Measurements from ENCODE around the gene SCFD1. TPM values are rescaled to one million over a fixed set of nuclear protein-coding genes. Genes with fewer than 3 reads are reported as not detected.

Gene SCFD1
- total and polyA plus RNA-seq, 7 donors = 26.9 to 49.8 (median 34.1) TPM

GRCh38 chr14:30779210-30779609 lies 157.1 kb downstream of the SCFD1 start:
- ATAC-seq = no peak
- no peak overlapping the region for H3K4me3 ChIP-seq

More at GRCh38 chr14:30779210-30779609, 157.1 kb downstream of the SCFD1 start:
- no peak for DNase-seq
- Histone ChIP-seq H3K27me3 (ENCODE audit: insufficient read depth in 3 of 3, low read length in 2 of 3) (peaks cover 0 to 2% (median 0%) of the 10 kb centered on the region in 3 donors), H3K9me3 (no peaks in the 10 kb centered on the region), H3K4me1 (no peaks in the 10 kb centered on the region), H3K36me3 (ENCODE audit: insufficient read depth in 1 of 2, low read depth in 1 of 2) (no peaks in the 10 kb centered on the region), H3K27ac (no peak overlapping the region)
- TF ChIP-seq CTCF (IDR thresholded peaks at IDR 0.05) = no peak
- intact Hi-C loops (cut with DNase I) = no loop called here

Other genes with a start within 250 kb of the SCFD1 start
- gene G2E3, start 63.2 kb upstream of the SCFD1 start, total RNA-seq = 1 to 10 TPM; 4.3 to 8.0 (median 6.5) TPM
- 1 to 10 TPM; 1.9 to 5.0 (median 2.6) TPM for gene G2E3, start 63.2 kb upstream of the SCFD1 start, polyA plus RNA-seq

All from psoas muscle (tissue), 8 donors.